SK-N-MC (cell line): ENCODE results near the gene COQ5.

Experiments
- EZH2 ChIP-seq: fragments of 200-600 bp; sonication (generic); IDR thresholded peaks from one replicate; pipeline ENCODE4 v1.6.1; 2017; ENCODE audit warnings: antibody characterized with exemption
- FOXP2 ChIP-seq: optimal IDR thresholded peaks from 2 replicates; pipeline ENCODE3; 2011; ENCODE audit warnings: mild to moderate bottlenecking, moderate library complexity; ENCODE audit not compliant: insufficient read depth; ENCODE audit errors: extremely low read length, control extremely low read depth
- POLR2AphosphoS5 ChIP-seq: IDR thresholded peaks from 2 replicates; pipeline ENCODE4 v1.6.1; 2012; ENCODE audit warnings: mild to moderate bottlenecking, low read depth, low read length, borderline replicate concordance

DNA sequence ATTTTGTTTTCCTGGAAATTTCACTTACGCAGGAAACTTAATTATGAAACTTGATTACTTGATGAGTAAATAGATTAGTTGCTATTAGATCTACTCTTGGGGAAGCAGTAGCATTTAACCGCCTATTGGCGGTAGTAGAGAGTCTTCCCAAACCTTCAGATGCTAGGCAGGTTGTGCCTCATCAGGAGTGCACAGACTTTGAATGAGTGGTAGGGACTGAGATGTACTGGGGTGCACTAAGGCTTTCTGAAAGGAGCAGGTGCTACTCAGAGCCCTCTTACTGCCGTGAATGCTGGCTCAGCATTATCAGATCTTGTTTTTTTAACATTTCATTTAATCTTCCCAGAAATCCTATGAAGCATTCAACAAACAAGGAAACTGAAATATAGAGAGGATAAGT, 75.0 kb downstream of the COQ5 start:
- TF ChIP-seq POLR2AphosphoS5 (no peak), FOXP2 (no peak), EZH2 (no peak)
